PC-9 (cell line): ENCODE results near the gene PSMB5. TPM values are rescaled to one million over a fixed set of nuclear protein-coding genes. Genes with fewer than 3 reads are reported as not detected.

ENCODE experiments used
- BruUV-seq: library from RNA; stranded (reverse); fragments of 400-500 nt; replicated peaks from 2 replicates; lab custom pipeline; 2021; lab: Mats Ljungman, UMichigan
- CTCF ChIA-PET: fragments of 300-600 bp; sonication (Branson Sonifier 250); formaldehyde crosslinking; loops from one replicate; lab custom pipeline; 2022; ENCODE audit warnings: antibody characterized with exemption; lab: Charles Lee
- POLR2A ChIA-PET: fragments of 300-600 bp; sonication (Branson Sonifier 250); formaldehyde crosslinking; loops from one replicate; lab custom pipeline; 2022; ENCODE audit warnings: antibody characterized with exemption; ENCODE audit not compliant: unreplicated experiment; lab: Charles Lee
- DNase-seq, 2 experiments: peaks; one replicate each; pipeline versions ENCODE4 v3.0.0 to v3.0.0-alpha.2; 2015 to 2022; ENCODE audit warnings: mixed read lengths in 1 of 2
- H2AFZ ChIP-seq: fragments of 200-600 bp; sonication (generic); 2 replicates; pipeline ENCODE4 v1.8.1; 2017; ENCODE audit warnings: antibody characterized with exemption
- H3F3A ChIP-seq: fragments of 200-600 bp; sonication (generic); 2 replicates; pipeline ENCODE4 v1.8.1; 2017; ENCODE audit warnings: antibody characterized with exemption, mild to moderate bottlenecking, low read depth; ENCODE audit not compliant: insufficient read depth
- H3K27ac ChIP-seq: fragments of 200-600 bp; sonication (generic); 2 replicates; pipeline ENCODE4 v1.6.1; 2016; ENCODE audit warnings: mixed run types
- H3K27me3 ChIP-seq: fragments of 200-600 bp; sonication (generic); 2 replicates; pipeline ENCODE4 v1.6.1; 2016; ENCODE audit warnings: low read depth, mixed run types; ENCODE audit not compliant: insufficient read depth
- H3K36me3 ChIP-seq: fragments of 200-600 bp; sonication (generic); 2 replicates; pipeline ENCODE4 v1.6.1; 2016; ENCODE audit warnings: low read depth, mixed run types
- H3K4me1 ChIP-seq: fragments of 200-600 bp; sonication (generic); replicated peaks from 2 replicates; pipeline ENCODE4 v1.6.1; 2016; ENCODE audit warnings: mixed run types; ENCODE audit not compliant: insufficient read depth
- H3K4me2 ChIP-seq: fragments of 200-600 bp; sonication (generic); 2 replicates; pipeline ENCODE4 v1.6.1; 2017; ENCODE audit warnings: mixed run types
- H3K4me3 ChIP-seq: fragments of 200-600 bp; sonication (generic); 2 replicates; pipeline ENCODE4 v1.6.1; 2016; ENCODE audit warnings: mixed run types
- H3K79me2 ChIP-seq: fragments of 200-600 bp; sonication (generic); 2 replicates; pipeline ENCODE4 v1.6.1; 2017; ENCODE audit warnings: low read depth, mixed run types
- H3K9me2 ChIP-seq: fragments of 200-600 bp; sonication (generic); 2 replicates; pipeline ENCODE4 v1.8.1; 2017; ENCODE audit warnings: mild to moderate bottlenecking; ENCODE audit not compliant: insufficient read depth
- H3K9me3 ChIP-seq: fragments of 200-600 bp; sonication (generic); 2 replicates; pipeline ENCODE4 v1.8.1; 2016; ENCODE audit warnings: low read depth; ENCODE audit not compliant: insufficient read depth
- H4K20me1 ChIP-seq: fragments of 200-600 bp; sonication (generic); 2 replicates; pipeline ENCODE4 v1.8.1; 2017; ENCODE audit not compliant: insufficient read depth
- CTCF ChIP-seq: fragments of 200-600 bp; sonication (generic); conservative IDR thresholded peaks from 2 replicates; pipeline ENCODE4 v1.6.1; 2017; ENCODE audit warnings: mixed run types, antibody characterized with exemption, mild to moderate bottlenecking, moderate library complexity
- EZH2 ChIP-seq: fragments of 200-600 bp; sonication (generic); IDR thresholded peaks from 2 replicates; pipeline ENCODE4 v1.8.0; 2017; ENCODE audit warnings: antibody characterized with exemption, low read depth
- intact Hi-C: fragments of 100-400 bp; cut with micrococcal nuclease; formaldehyde crosslinking; loops from one replicate; pipeline ENCODE4 v1.10.0; 2022; ENCODE audit not compliant: unreplicated experiment
- total RNA-seq: library from RNA; stranded (reverse); gene quantifications from 2 replicates; pipeline ENCODE4 v1.2.3, GENCODE V29; 2021

The PSMB5 gene
- total RNA-seq, 1 experiment from 2014 or later: 122 TPM

GRCh38 chr14:23074906-23075305 is 40.2 kb upstream of the PSMB5 start:
- H4K20me1 ChIP-seq: no peaks in the 10 kb centered on the region; the same call in 1 of the 2 replicates
- H3K4me3 ChIP-seq: no peak overlapping the region
- H3K9me3 ChIP-seq: no peaks in the 10 kb centered on the region
- peaks cover 31% of the 10 kb centered on the region for H3K36me3 ChIP-seq
- peaks cover 36% of the 10 kb centered on the region for H3K79me2 ChIP-seq
- peaks cover 57% of the 10 kb centered on the region for H3F3A ChIP-seq
- TF ChIP-seq EZH2 (no peak), CTCF (no peak)
- intact Hi-C loops: loop anchor here (10.0 kb wide), 1 partner anchor 230 kb away; the partner anchor contains the start of genes BCL2L2 and PPP1R3E
- no peaks in the 10 kb centered on the region for H3K27me3 ChIP-seq
- no peak overlapping the region for H3K27ac ChIP-seq
- H3K4me1 ChIP-seq: peaks cover 69% of the 10 kb centered on the region
- H2AFZ ChIP-seq: no peak overlapping the region
- no peak for DNase-seq
- POLR2A ChIA-PET: no interaction called here
- no peak overlapping the region for H3K4me2 ChIP-seq
- CTCF ChIA-PET: no interaction called here
- no peaks in the 10 kb centered on the region for H3K9me2 ChIP-seq
- no TSS peak for BruUV-seq

GRCh38 chr14:23071921-23072539 is 37.3 kb upstream of the PSMB5 start:
- CTCF ChIA-PET: interaction anchor here (0.7 to 1.2 kb wide), 3 partner anchors 23 to 133 kb away, joined by 3 to 6 read pairs (median 6); partner anchors contain the start of gene ACIN1
- peak; percentile 40 to 71 for DNase-seq
- BruUV-seq: no TSS peak
- H3K27ac ChIP-seq: peak overlapping the region; percentile 73
- intact Hi-C loops: loop anchor here (10.0 kb wide), 1 partner anchor 233 kb away; the partner anchor contains the start of genes BCL2L2 and PPP1R3E
- peaks cover 42% of the 10 kb centered on the region for H3K4me1 ChIP-seq
- peaks cover 46% of the 10 kb centered on the region for H3K79me2 ChIP-seq
- peaks cover 10% of the 10 kb centered on the region; the same call in 1 of the 2 replicates for H4K20me1 ChIP-seq
- H2AFZ ChIP-seq: no peak overlapping the region
- POLR2A ChIA-PET: interaction anchor here (0.6 to 0.9 kb wide), 6 partner anchors 10 to 1574 kb away, joined by 3 to 8 read pairs (median 4); no protein-coding TSS in a partner anchor
- H3K4me2 ChIP-seq: peak overlapping the region; percentile 98
- H3K9me2 ChIP-seq: no peaks in the 10 kb centered on the region
- no peaks in the 10 kb centered on the region for H3K9me3 ChIP-seq
- H3K4me3 ChIP-seq: peak overlapping the region; percentile 83; the same call in 1 of the 2 replicates
- no peaks in the 10 kb centered on the region for H3K27me3 ChIP-seq
- H3F3A ChIP-seq: peaks cover 35% of the 10 kb centered on the region
- H3K36me3 ChIP-seq: peaks cover 17% of the 10 kb centered on the region
- no peak for TF ChIP-seq EZH2
- TF ChIP-seq CTCF: no peak

- peaks cover 10% of the 10 kb centered on the region for H4K20me1 ChIP-seq
- POLR2A ChIA-PET: interaction anchor here (0.6 to 0.9 kb wide), 6 partner anchors 10 to 1574 kb away, joined by 3 to 8 read pairs (median 4); no protein-coding TSS in a partner anchor
- DNase-seq: peak; percentile 69 to 75
Measured at GRCh38 chr14:23071244-23071920, 36.7 kb upstream of the PSMB5 start.

More at GRCh38 chr14:23071244-23071920, 36.7 kb upstream of the PSMB5 start:
- H3K4me2 ChIP-seq: peak overlapping the region; percentile 98
- H3K4me1 ChIP-seq: peaks cover 36% of the 10 kb centered on the region
- intact Hi-C loops: loop anchor here (10.0 kb wide), 1 partner anchor 233 kb away; the partner anchor contains the start of genes BCL2L2 and PPP1R3E
- no TSS peak for BruUV-seq
- H3K27ac ChIP-seq: peak overlapping the region; percentile 73
- peak overlapping the region; percentile 83 for H3K4me3 ChIP-seq
- H3F3A ChIP-seq: peaks cover 31% of the 10 kb centered on the region
- no peak for TF ChIP-seq CTCF
- no peak for TF ChIP-seq EZH2
- H3K9me2 ChIP-seq: no peaks in the 10 kb centered on the region
- no peaks in the 10 kb centered on the region for H3K9me3 ChIP-seq
- H3K36me3 ChIP-seq: peaks cover 15% of the 10 kb centered on the region
- H2AFZ ChIP-seq: no peak overlapping the region
- H3K79me2 ChIP-seq: peaks cover 47% of the 10 kb centered on the region
- no peaks in the 10 kb centered on the region for H3K27me3 ChIP-seq
- CTCF ChIA-PET: interaction anchor here (1.0 to 1.4 kb wide), 4 partner anchors 9 to 85 kb away, joined by 4 to 11 read pairs (median 6); partner anchors contain the start of gene ACIN1
